ENCODE data around the gene MLLT11.
"Not testable (repeated sequence)": the region's sequence is repeated elsewhere in the genome, so short reads cannot be mapped to it uniquely, and the experiment has no call there.

MLLT11 gene

DNA sequence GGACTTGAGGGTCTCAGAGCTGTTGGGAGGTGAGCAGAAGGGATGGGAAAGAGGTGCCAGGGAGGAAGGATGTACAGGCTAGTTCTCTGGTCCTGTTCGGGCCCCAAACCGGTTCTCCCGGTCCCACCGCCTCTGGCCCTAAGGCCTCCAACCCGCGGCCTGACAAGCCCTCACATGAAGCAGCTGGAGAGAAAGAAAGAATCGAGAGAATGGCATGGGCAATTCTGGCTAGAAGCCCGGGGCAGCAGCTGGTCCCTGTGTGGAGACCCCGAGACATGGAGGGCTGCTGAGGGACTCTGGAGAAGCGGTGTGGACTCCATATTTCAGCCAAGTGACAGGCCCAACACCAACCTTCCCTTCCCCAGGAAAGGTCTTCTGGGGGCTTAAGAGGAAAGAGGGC is 1.5 kb upstream of the MLLT11 start:
- no peak for DNase-seq

GRCh38 chr1:151059109-151060006 is 839 bp upstream of the MLLT11 start, which contains the start of gene CDC42SE1:
Gene CDC42SE1, minus strand, starts transcription at chr1:151059622. Its CDS starts 3,892 bp downstream, at chr1:151055730.
- DNase-seq, result peak; percentile 86

DNA sequence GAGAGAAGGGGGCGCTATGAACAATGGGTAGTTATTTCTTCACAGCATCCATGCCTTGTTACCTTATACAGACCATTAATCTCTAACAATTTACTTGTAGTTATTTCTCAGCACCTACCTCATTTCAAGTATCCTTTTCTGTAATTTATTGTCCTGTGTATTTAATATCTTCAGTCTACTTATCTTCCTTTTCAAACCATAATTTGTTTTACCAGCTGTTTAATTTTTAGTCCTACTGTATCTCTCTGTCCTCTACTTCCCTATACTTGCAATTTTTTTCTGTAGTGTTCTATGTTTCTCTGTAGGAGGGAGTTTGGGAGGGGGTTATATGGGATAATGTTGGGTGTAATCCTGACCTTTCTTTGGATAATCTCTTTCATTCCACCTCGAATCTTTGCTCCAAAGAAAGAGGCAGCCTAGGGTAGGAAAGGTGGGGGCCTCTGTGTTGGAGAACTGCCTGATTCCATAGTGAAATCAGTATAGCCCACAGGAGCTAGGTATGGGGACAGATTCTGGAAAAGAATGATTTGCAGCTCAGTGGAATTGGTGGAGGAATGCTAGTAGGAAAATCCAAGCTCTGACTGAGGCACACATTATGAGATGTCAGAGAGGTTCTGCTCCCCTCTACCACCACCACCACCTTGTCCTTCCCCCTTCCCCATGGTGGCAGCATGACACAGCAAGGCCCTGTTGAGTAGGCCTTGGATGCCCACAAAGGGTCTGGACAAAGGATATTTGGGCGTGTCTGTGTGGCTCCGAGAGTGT is 642 bp downstream of the MLLT11 start:
- no peak for DNase-seq

DNA sequence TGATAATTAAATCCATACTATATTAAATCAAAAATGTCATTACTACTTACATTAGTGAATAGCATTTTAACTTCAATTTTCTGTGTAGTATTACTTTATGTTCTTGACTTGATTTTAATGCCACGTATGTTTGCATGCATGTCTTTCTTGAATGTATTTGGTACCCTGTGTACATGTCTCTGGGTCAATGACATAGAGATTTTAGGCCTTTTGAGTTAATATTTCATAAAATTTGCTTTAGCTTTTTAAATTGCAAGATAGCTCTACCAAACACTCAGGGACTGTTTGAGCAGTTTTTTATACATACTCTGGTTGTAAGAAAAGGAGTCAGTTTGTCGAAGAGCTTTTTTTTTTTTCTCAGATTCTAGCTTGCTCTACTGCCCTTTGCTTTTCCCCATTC is 1.5 kb downstream of the MLLT11 start:
- DNase-seq, result no peak

- DNase-seq, result no peak
Measured at GRCh38 chr1:151062741-151063371, 2.7 kb downstream of the MLLT11 start.

DNA sequence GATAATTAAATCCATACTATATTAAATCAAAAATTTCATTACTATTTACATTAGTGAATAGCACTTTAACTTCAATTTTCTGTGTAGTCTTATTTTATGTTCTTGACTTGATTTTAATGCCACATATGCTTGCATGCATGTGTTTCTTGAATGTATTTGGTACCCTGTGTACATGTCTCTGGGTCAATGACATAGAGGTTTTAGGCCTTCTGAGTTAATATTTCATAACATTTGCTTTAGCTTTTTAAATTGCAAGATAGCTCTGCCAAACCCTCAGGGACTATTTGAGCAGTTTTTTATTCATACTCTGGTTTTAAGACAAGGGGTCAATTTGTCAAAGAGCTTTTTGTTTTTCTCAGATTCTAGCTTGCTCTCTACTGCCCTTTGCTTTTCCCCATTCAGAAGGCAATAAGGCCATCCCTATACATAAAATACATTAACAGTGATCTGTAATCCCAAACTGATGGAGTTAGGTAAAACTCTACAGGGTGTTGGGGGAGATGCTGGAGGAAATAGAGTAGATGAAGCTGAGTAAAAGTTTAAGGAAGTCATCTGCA is 5.0 kb downstream of the MLLT11 start:
- no peak for DNase-seq

GRCh38 chr1:151067185-151067584 is 7.0 kb downstream of the MLLT11 start:
- DNase-seq, result no peak

DNA sequence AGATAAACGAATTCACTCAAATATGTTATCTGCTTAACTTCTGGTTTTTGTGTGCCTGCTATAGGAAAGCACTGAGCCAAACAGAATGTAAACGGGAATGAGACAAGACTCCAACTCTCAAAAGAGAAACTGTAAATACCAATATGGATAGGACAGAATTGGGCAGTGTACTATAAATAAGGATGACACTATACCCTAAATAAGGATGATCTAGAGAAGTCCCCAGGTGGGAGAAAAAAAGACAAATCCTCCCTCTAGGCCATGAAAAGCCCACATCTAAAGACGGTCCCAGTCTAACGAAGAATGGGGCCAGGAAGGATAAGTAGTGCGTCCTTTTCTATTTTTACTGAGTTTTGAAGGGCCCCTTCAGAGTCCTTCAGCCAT is 8.9 kb downstream of the MLLT11 start:
- DNase-seq, result no peak

DNA sequence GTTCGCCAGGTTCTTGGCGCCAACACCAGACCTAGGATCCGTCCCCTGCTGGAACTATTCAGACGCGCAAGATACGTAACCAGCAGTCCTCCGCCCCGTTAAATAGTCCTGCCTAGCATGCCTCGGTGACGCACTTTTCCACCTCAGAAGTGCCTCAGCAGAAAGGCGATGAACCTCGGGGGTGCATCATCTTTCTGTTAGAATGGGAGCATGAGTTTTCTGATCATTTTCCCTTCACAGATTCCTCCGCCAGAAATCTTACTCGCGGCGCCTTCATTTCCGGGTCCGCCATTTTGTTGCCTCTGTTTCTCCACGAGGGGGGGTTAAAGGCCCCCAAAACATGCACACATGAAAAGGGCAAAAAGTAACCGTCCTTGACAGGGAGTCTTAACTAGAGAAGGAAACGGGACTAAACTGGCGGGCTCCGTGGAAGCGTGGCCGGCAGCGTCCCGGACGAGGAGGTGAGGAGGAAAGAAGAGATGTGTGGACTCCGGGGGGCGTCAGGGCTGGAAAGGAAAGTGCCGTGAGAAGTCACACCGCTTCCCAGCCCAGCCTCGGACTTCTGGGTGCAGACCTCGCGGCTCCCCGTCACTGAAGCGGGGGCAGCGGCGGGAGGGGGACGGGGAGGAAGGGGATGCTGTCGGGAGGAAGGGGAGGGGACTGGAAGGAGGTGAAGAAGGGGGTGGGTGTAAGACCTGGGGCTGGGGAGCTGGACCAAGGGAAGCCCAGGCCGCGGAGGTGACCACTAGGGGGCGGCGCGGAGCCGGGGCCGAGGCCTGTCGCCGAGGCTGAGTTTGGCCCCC is 10.5 kb downstream of the MLLT11 start, which contains the start of gene GABPB2:
Gene GABPB2 (plus strand): TSS at position 288 of the 803 bp plus-strand sequence. CDS start 17,429 bp downstream, outside the sequence.
- DNase-seq, result peak; percentile 85

DNA sequence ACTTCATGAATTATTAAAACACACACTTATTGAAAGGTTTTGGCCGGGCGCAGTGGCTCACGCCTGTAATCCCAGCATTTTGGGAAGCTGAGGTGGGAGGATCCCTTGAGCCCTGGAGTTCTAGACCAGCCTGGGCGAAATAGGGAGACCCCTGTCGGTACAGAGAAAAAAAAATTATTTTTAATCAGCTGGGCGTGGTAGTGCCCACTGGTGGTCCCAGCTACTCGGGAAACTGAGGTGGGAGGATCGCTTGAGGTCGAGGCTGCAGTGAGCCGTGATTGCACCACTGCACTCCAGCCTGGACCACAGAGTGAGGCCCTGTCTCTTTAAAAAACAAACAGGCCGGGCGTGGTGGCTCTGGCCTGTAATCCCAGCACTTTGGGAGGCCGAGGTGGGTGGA is 12.0 kb downstream of the MLLT11 start:
- no peak for DNase-seq

DNA sequence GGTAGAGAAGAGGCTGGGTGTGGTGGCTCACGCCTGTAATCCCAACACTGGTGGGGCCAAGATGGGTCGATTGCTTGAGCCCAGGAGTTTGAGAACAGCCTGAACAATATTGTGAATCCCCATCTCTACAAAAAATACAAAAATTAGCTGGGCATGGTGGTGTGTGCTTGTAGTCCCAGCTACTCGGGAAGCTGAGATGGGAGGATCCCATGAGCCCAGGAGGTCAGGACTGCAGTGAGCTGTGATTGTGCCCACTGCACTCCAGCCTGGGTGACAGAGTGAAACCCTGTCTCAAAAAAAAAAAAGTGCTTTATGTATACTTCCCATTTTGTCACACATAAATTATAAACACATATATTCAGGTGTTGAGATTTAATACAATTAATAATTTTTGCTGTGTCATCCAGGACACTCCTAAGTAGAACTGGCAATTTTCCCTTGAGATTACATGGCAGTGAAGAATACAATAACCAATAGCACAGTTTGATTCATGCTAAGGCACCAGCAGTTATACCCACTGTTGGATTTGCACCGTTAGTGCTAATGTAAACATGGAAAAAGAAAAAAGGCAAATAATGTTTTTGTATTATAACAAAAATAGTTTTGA is 25.9 kb downstream of the MLLT11 start:
- no peak for DNase-seq

- DNase-seq, result not testable (repeated sequence)
Measured at GRCh38 chr1:151097426-151097825, 37.2 kb downstream of the MLLT11 start.

GRCh38 chr1:151098126-151098525 is 37.9 kb downstream of the MLLT11 start:
- DNase-seq, result no peak

DNA sequence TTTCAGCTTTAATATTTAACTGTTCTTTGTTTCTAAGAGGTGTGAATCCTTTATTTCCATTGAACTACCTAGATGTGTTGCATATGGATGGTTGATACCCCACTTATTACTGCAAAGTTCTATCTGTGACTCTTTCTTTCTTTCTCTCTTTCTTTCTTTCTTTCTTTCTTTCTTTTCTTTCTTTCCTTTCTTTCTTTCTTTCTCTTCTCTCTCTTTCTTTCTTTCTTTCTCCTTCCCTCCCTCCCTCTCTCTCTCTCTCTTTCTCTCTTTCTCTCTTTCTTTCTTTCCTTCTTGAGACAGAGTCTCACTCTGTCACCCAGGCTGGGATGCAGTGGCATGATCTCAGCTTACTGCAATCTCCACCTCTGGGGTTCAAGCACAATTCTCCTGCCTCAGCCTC is 44.4 kb downstream of the MLLT11 start:
- no peak for DNase-seq

- DNase-seq, result no peak
Measured at GRCh38 chr1:151106894-151107293, 46.7 kb downstream of the MLLT11 start.

DNA sequence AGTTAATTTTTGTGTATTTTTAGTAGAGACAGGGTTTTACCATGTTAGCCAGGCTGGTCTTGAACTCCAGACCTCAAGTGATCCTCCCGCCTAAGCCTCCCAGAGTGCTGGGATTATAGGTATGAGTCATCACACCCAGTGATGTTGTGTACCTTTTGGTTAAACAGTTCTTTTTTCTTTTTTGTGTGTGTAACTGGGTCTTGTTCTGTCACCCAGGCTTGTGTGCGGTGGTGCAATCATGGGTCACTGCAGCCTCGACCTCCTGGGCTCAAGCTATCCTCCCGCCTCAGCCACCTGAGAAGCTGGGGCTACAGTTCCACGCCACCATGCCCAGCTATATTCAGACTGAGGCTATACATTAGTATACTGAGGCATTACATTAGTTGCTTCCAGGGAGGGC is 48.1 kb downstream of the MLLT11 start:
- no peak for DNase-seq

GRCh38 chr1:151113877-151114276 is 53.7 kb downstream of the MLLT11 start:
- no peak for DNase-seq
